B cell (primary cell): Measurements from ENCODE around the gene THSD7A. TPM values are rescaled to one million over a fixed set of nuclear protein-coding genes. Genes with fewer than 3 reads are reported as not detected.

Experiments used
- ATAC-seq: fragments of 200-7000 bp; cut with Tn5 transposase; one replicate; pipeline ENCODE4 v1.10.0; 2021; ENCODE audit warnings: low read depth, mild to moderate bottlenecking, moderate number of reproducible peaks, moderate library complexity
- CTCF ChIA-PET: fragments of 350-600 bp; sonication (Branson Sonifier 250); formaldehyde crosslinking; loops from one replicate; lab custom pipeline; 2021; ENCODE audit warnings: antibody characterized with exemption, inconsistent platforms; lab: Charles Lee
- POLR2A ChIA-PET: fragments of 350-600 bp; sonication (Branson Sonifier 250); formaldehyde crosslinking; loops from one replicate; lab custom pipeline; 2021; ENCODE audit warnings: antibody characterized with exemption; lab: Charles Lee
- DNase-seq: peaks from one replicate; pipeline ENCODE4 v3.0.0; 2013
- H2AFZ ChIP-seq: 2 replicates; pipeline ENCODE4 v1.6.1; 2012; ENCODE audit warnings: mild to moderate bottlenecking, low read depth, low read length; ENCODE audit not compliant: insufficient read depth, poor library complexity, severe bottlenecking
- H3K27ac ChIP-seq, 2 donors: 1 replicate in 1 of 2; 2 replicates in 1 of 2; pipeline ENCODE4 v1.5.1; 2012 to 2013; ENCODE audit warnings: low read length in 2 of 2, mild to moderate bottlenecking in 2 of 2, moderate library complexity in 1 of 2
- H3K27me3 ChIP-seq, 4 experiments: fragments of 200-600 bp in 1 of 4; sonication (generic) in 1 of 4; replicated peaks in 1 of 4; 1 replicate in 2 of 4; 2 replicates in 2 of 4; pipeline versions ENCODE4 v1.6.1 to v1.7.0; 2013 to 2016; ENCODE audit warnings: low read length in 3 of 4, mild to moderate bottlenecking in 2 of 4, mixed read lengths in 1 of 4, moderate library complexity in 1 of 4; ENCODE audit not compliant: insufficient read depth in 4 of 4, control insufficient read depth in 3 of 4; ENCODE audit errors: control extremely low read depth in 1 of 4
- H3K36me3 ChIP-seq, 2 experiments: replicated peaks in 1 of 2; 1 replicate in 1 of 2; 2 replicates in 1 of 2; pipeline versions ENCODE4 v1.6.1 to v1.7.1; 2013; ENCODE audit warnings: low read length in 1 of 2; ENCODE audit not compliant: insufficient read depth in 2 of 2, control insufficient read depth in 1 of 2; ENCODE audit errors: control extremely low read depth in 1 of 2, extremely low read depth in 1 of 2
- H3K4me1 ChIP-seq, 2 donors: fragments of 200-600 bp in 1 of 2; sonication (generic) in 1 of 2; 1 replicate in 1 of 2; 2 replicates in 1 of 2; pipeline versions ENCODE4 v1.5.1 to v1.6.1; 2013 to 2017; ENCODE audit warnings: low read length in 2 of 2; ENCODE audit not compliant: control insufficient read depth in 2 of 2, insufficient read depth in 2 of 2
- H3K4me2 ChIP-seq: replicated peaks from 2 replicates; pipeline ENCODE3; 2012; ENCODE audit warnings: mild to moderate bottlenecking, low read depth, low read length; ENCODE audit not compliant: poor library complexity, severe bottlenecking
- H3K4me3 ChIP-seq, 5 experiments: fragments of 200-600 bp in 1 of 5; sonication (generic) in 1 of 5; 1 replicate in 3 of 5; 2 replicates in 2 of 5; pipeline versions ENCODE4 v1.5.1 to v1.7.0; 2011 to 2016; ENCODE audit warnings: low read length in 4 of 5, mild to moderate bottlenecking in 4 of 5, low read depth in 2 of 5, control low read depth in 1 of 5, moderate library complexity in 1 of 5; ENCODE audit not compliant: insufficient read depth in 1 of 5; ENCODE audit errors: control extremely low read depth in 1 of 5, extremely low read depth in 1 of 5
- H3K79me2 ChIP-seq: fragments of 200-600 bp; sonication (generic); one replicate; pipeline ENCODE4 v1.6.0; 2016; ENCODE audit warnings: low read length; ENCODE audit not compliant: control insufficient read depth, insufficient read depth
- H3K9ac ChIP-seq: fragments of 200-600 bp; sonication (generic); 2 replicates; pipeline ENCODE4 v1.6.1; 2017; ENCODE audit warnings: mild to moderate bottlenecking, low read length, moderate library complexity
- H3K9me3 ChIP-seq, 3 donors: one replicate each; pipeline versions ENCODE4 v1.6.1 to v1.7.1; 2013; ENCODE audit warnings: low read length in 2 of 3; ENCODE audit not compliant: control insufficient read depth in 2 of 3, insufficient read depth in 1 of 3; ENCODE audit errors: control extremely low read depth in 1 of 3
- H4K20me1 ChIP-seq: 2 replicates; pipeline ENCODE4 v1.6.0; 2012; ENCODE audit warnings: mild to moderate bottlenecking, low read length; ENCODE audit not compliant: insufficient read depth, control insufficient read depth, poor library complexity, severe bottlenecking
- H3K27ac Mint-ChIP-seq: one replicate; pipeline ENCODE4 v1.8.0; 2021; ENCODE audit warnings: mixed read lengths
- H3K27me3 Mint-ChIP-seq: one replicate; pipeline ENCODE4 v1.8.0; 2021; ENCODE audit warnings: mixed read lengths
- H3K4me1 Mint-ChIP-seq: one replicate; pipeline ENCODE4 v1.8.0; 2021; ENCODE audit warnings: mixed read lengths
- H3K4me3 Mint-ChIP-seq: one replicate; pipeline ENCODE4 v1.8.0; 2021; ENCODE audit warnings: mixed read lengths
- H3K9me3 Mint-ChIP-seq: one replicate; pipeline ENCODE4 v1.8.0; 2022; ENCODE audit warnings: mixed read lengths; ENCODE audit not compliant: insufficient read depth
- EZH2 ChIP-seq: IDR thresholded peaks from 2 replicates; pipeline ENCODE4 v1.6.1; 2012; ENCODE audit warnings: borderline replicate concordance, low read depth, mild to moderate bottlenecking, moderate library complexity, low read length; ENCODE audit not compliant: insufficient read depth, poor library complexity, severe bottlenecking
- WGBS: methylation state at CpG from one replicate; pipeline ENCODE4 v1.1.5; 2013; ENCODE audit warnings: missing lambda C conversion rate; ENCODE audit not compliant: insufficient coverage; 5-methylcytosine and 5-hydroxymethylcytosine counted together
- intact Hi-C: fragments of 100-400 bp; cut with micrococcal nuclease; formaldehyde crosslinking; loops from one replicate; pipeline ENCODE4 v1.10.0; 2022
- polyA plus RNA-seq: library from polyadenylated mRNA; depleted of rRNA; stranded (reverse); fragments of >200 nt; gene quantifications from 2 replicates; pipeline ENCODE4 v1.2.3, GENCODE V29; 2012
- total RNA-seq, 2 donors: library from RNA; stranded (reverse); fragments of 120-200 nt in 1 of 2; gene quantifications; 1 replicate in 1 of 2; 2 replicates in 1 of 2; pipeline versions ENCODE4 v1.2.3 to v1.2.4, GENCODE V29; 2013 to 2022
- TF ChIP-seq, protein P1 (sequence below): fragments of 200-600 bp; IDR thresholded peaks from one replicate; pipeline ENCODE4 v1.8.0; 2022; ENCODE audit warnings: antibody characterized with exemption, mild to moderate bottlenecking

THSD7A gene
- total and polyA plus RNA-seq, 2 donors (not counting 1 experiment from before 2014, with no cell fraction given): not detected

GRCh38 chr7:11742496-11742895 lies 89.5 kb downstream of the THSD7A start:
- TF ChIP-seq EZH2: no peak
- TF ChIP-seq, protein P1, sequence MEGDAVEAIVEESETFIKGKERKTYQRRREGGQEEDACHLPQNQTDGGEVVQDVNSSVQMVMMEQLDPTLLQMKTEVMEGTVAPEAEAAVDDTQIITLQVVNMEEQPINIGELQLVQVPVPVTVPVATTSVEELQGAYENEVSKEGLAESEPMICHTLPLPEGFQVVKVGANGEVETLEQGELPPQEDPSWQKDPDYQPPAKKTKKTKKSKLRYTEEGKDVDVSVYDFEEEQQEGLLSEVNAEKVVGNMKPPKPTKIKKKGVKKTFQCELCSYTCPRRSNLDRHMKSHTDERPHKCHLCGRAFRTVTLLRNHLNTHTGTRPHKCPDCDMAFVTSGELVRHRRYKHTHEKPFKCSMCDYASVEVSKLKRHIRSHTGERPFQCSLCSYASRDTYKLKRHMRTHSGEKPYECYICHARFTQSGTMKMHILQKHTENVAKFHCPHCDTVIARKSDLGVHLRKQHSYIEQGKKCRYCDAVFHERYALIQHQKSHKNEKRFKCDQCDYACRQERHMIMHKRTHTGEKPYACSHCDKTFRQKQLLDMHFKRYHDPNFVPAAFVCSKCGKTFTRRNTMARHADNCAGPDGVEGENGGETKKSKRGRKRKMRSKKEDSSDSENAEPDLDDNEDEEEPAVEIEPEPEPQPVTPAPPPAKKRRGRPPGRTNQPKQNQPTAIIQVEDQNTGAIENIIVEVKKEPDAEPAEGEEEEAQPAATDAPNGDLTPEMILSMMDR: no peak
- ATAC-seq (no peak), DNase-seq (no peak)
- Histone ChIP-seq H3K4me1 (no peaks in the 10 kb centered on the region), H3K36me3 (no peaks in the 10 kb centered on the region), H4K20me1 (no peaks in the 10 kb centered on the region), H3K27me3 (no peaks in the 10 kb centered on the region), H2AFZ (no peak overlapping the region), H3K4me2 (no peak overlapping the region), H3K9me3 (no peaks in the 10 kb centered on the region), H3K27ac (no peak overlapping the region), H3K9ac (no peak overlapping the region), H3K4me3 (no peak overlapping the region), H3K79me2 (no peaks in the 10 kb centered on the region)
- Mint-ChIP-seq H3K4me3 (no peak overlapping the region), H3K27me3 (no peaks in the 10 kb centered on the region), H3K4me1 (no peaks in the 10 kb centered on the region), H3K9me3 (no peaks in the 10 kb centered on the region), H3K27ac (no peak overlapping the region)
- WGBS: no CpG with 5 or more reads among the region's 1 CpG
- ChIA-PET POLR2A (no interaction called here), CTCF (no interaction called here)
- intact Hi-C loops: no loop called here

GRCh38 chr7:11737723-11738122 lies 94.3 kb downstream of the THSD7A start:
- no peaks in the 10 kb centered on the region for H3K27me3 Mint-ChIP-seq

More at GRCh38 chr7:11737723-11738122, 94.3 kb downstream of the THSD7A start:
- H3K27me3 ChIP-seq: no peaks in the 10 kb centered on the region
- H3K4me2 ChIP-seq: no peak overlapping the region
- no peaks in the 10 kb centered on the region for H3K4me1 ChIP-seq
- H3K36me3 ChIP-seq: no peaks in the 10 kb centered on the region
- CTCF ChIA-PET: no interaction called here
- no peaks in the 10 kb centered on the region for H3K4me1 Mint-ChIP-seq
- H4K20me1 ChIP-seq: no peaks in the 10 kb centered on the region
- H3K79me2 ChIP-seq: no peaks in the 10 kb centered on the region
- ATAC-seq (no peak), DNase-seq (no peak)
- no peaks in the 10 kb centered on the region for H3K9me3 Mint-ChIP-seq
- intact Hi-C loops: no loop called here
- H3K27ac ChIP-seq: no peak overlapping the region
- H3K9me3 ChIP-seq: no peaks in the 10 kb centered on the region
- H3K9ac ChIP-seq: no peak overlapping the region
- POLR2A ChIA-PET: no interaction called here
- H3K4me3 ChIP-seq: no peak overlapping the region
- TF ChIP-seq, protein P1: no peak
- TF ChIP-seq EZH2: no peak
- H2AFZ ChIP-seq: no peak overlapping the region
- no peak overlapping the region for H3K27ac Mint-ChIP-seq
- no peak overlapping the region for H3K4me3 Mint-ChIP-seq
